ENCODE measurements around the gene TXLNA.
"Not testable (repeated sequence)": the region's sequence is repeated elsewhere in the genome, so short reads cannot be mapped to it uniquely, and the experiment has no call there.

The TXLNA gene

GRCh38 chr1:32179443-32180185, at the start of gene TXLNA:
TXLNA (plus strand) TSS chr1:32179675; CDS start chr1:32180346, 671 bp downstream.
- FAIRE-seq = no peak

- not testable (repeated sequence) for FAIRE-seq
Measured at GRCh38 chr1:32133950-32134280, 45.6 kb upstream of the TXLNA start.

GRCh38 chr1:32137111-32137510, 42.4 kb upstream of the TXLNA start:
- FAIRE-seq = no peak

GRCh38 chr1:32138965-32139364, 40.5 kb upstream of the TXLNA start:
- no peak for FAIRE-seq

GRCh38 chr1:32142446-32143301, 36.8 kb upstream of the TXLNA start:
- FAIRE-seq = peak; percentile 94

GRCh38 chr1:32143302-32143695, 36.2 kb upstream of the TXLNA start:
- FAIRE-seq = not testable (repeated sequence)

- no peak for FAIRE-seq
Measured at GRCh38 chr1:32144033-32144432, 35.4 kb upstream of the TXLNA start.

GRCh38 chr1:32147799-32148198, 31.7 kb upstream of the TXLNA start:
- not testable (repeated sequence) for FAIRE-seq

GRCh38 chr1:32150847-32151246, 28.6 kb upstream of the TXLNA start:
- FAIRE-seq = peak; percentile 70

- no peak for FAIRE-seq
Measured at GRCh38 chr1:32151319-32151787, 28.1 kb upstream of the TXLNA start.

GRCh38 chr1:32159189-32159588, 20.3 kb upstream of the TXLNA start:
- no peak for FAIRE-seq

GRCh38 chr1:32163405-32163804, 16.1 kb upstream of the TXLNA start:
- FAIRE-seq = no peak

GRCh38 chr1:32165633-32166032, 13.8 kb upstream of the TXLNA start:
- not testable (repeated sequence) for FAIRE-seq

GRCh38 chr1:32170991-32171390, 8.5 kb upstream of the TXLNA start:
- no peak for FAIRE-seq

- FAIRE-seq = no peak
Measured at GRCh38 chr1:32172621-32173245, 6.7 kb upstream of the TXLNA start.

- FAIRE-seq = no peak
Measured at GRCh38 chr1:32178380-32179192, 889 bp upstream of the TXLNA start.

- no peak for FAIRE-seq
Measured at GRCh38 chr1:32179193-32179442, 357 bp upstream of the TXLNA start.

GRCh38 chr1:32180186-32181060, 948 bp downstream of the TXLNA start:
- FAIRE-seq = no peak

- no peak for FAIRE-seq
Measured at GRCh38 chr1:32181065-32181464, 1.6 kb downstream of the TXLNA start.

- FAIRE-seq = no peak
Measured at GRCh38 chr1:32181563-32181962, 2.1 kb downstream of the TXLNA start.

GRCh38 chr1:32182060-32182459, 2.6 kb downstream of the TXLNA start:
- no peak for FAIRE-seq

- FAIRE-seq = no peak
Measured at GRCh38 chr1:32184650-32185049, 5.2 kb downstream of the TXLNA start.
